NCI-H128 (cell line): Measurements from ENCODE around the gene COMMD4.

Source experiments
- DNase-seq: peaks from one replicate; lab custom pipeline; 2025; ENCODE audit not compliant: unreplicated experiment; lab: John Stamatoyannopoulos, UW

Gene COMMD4

GRCh38 chr15:75355369-75355768 is 19.5 kb downstream of the COMMD4 start:
- DNase-seq: no peak

DNA sequence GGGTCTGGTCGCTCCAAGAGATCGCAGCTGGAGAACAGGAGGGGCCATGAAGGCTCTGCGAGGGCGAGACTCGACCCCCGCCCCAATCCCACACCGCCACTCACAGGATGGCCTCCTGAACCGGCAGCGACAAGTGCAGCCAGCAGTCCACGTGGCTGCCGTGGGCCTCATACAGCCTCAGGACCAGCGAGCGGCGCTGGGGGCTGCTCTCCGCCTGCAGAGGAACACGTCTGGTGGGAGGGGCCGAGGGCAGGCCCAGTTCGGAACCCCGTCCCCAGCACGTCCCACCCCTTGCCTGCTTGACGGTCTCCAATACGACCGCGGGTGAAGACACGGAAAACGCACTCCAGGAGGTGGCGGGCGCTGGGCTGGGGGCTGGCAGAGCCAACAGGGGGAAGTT is 20.1 kb downstream of the COMMD4 start:
- no peak for DNase-seq

GRCh38 chr15:75356517-75356916 is 20.7 kb downstream of the COMMD4 start:
- DNase-seq: no peak

DNA sequence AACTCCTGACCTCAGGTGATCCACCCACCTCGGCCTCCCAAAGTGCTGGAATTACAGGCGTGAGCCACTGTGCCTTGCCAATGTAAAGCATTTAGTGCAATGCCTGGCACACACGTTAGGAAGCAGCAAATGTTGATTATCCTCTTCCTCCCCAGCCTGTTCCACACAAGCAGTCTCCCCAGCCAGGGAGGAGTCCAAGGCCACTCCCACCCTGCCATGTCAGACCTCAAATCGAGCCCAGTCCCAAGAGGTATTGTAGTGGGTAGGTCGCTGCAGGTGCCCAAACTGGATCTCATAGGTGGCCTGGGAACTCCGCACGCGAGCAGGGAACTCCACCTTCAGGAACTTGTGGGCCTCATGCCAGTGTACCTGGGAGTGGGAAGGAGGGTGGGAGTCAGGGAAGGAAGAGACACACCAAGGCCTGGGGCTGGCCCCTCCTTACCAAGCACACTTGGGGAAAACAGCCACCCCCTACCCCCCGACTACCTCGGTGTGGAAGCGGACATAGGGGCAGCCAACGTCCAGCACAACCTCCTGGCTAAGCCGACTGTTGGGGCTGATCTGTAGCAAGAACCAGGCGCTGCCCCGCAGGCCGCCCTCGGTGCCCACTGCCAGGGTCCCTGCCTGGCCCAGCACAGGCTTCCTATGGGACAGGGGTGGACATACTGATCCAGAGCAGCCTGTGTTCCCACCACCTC is 22.3 kb downstream of the COMMD4 start:
- DNase-seq: no peak

- DNase-seq: no peak
Measured at GRCh38 chr15:75358771-75359536, 23.1 kb downstream of the COMMD4 start.

- no peak for DNase-seq
Measured at GRCh38 chr15:75359537-75360250, 23.8 kb downstream of the COMMD4 start.

GRCh38 chr15:75360391-75360790 is 24.5 kb downstream of the COMMD4 start:
- no peak for DNase-seq

DNA sequence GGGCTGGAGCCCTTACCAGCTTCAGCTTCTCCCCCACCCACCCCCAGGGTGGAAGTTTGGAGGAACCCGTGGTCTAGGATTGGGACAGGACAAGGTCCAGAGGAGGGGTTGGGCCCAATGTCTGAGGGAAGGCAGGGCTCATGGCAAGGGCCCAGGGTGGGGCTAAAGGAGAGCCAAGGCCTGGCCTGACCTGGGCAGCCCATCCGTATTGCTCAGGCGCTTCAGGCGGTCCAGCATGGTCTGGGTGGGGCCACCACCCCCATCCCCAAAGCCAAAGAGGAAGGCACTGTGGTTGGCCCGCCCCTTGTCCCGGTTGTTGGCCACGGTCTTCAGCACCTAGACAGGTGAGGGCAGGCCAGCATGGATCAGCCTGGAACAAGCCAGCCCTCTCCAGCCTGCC is 25.0 kb downstream of the COMMD4 start:
- DNase-seq: no peak

DNA sequence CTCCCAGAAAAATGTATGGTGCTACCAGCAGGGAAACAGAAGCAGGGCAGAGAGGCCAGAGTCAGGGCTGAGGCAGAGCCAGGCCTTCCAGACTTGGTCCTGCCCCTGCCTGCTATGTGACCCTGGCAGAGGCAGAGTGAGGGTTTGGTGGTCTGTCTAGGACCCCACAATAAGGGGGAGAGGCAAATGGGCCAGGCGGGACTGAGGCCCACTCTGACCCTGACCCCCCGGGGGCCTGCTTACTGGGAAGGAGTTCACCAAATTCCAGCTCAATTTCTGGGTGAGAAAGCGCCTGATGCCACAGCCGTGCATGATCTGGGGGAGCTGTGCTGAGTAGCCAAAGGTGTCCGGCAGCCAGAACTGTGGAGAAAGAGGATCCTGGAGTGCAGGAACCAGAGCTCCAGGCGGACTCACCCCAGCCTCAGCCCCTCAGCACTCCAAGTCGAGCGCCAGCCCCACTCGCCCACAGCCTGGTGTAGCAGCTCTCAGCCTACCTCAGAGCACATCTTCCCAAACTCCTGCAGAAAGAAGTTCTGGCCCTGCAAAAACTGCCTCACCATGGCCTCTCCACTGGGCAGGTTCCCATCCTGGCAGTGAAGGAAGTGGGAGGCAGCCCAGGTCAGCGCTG is 25.6 kb downstream of the COMMD4 start:
- DNase-seq: no peak

- DNase-seq: no peak
Measured at GRCh38 chr15:75361989-75362641, 26.3 kb downstream of the COMMD4 start.

DNA sequence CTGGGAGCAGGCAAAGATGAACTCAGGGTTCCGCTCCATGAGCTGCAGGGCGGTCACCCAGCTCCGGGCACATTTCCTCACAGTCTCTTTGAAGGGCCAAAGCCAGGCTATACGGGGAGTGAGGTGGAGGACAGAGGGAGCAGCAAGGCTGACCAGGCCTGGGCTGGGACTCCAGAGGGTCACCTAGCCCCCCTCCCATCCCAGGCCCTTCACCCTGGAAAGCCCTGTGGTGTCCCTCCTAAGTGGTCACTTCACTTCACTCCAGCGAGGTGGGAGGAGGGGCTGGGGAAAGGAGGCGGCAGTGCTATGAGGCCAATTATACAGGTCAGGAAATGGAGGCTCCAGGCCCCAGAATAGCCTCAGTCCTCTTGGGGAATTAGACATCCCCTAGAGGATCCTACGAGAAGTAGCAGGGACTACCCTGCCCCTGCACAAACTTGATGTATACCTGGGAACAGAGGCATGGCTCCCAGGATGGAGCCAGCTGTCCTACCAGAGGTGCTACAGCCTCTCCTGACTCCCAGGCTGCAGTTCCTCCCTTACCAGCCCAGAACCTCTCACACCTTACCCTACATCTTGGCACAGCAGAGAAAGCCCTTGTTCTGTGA is 26.9 kb downstream of the COMMD4 start:
- DNase-seq: no peak

GRCh38 chr15:75363786-75364185 is 27.9 kb downstream of the COMMD4 start:
- DNase-seq: no peak

GRCh38 chr15:75364881-75365280 is 29.0 kb downstream of the COMMD4 start:
- no peak for DNase-seq

- no peak for DNase-seq
Measured at GRCh38 chr15:75366163-75366562, 30.3 kb downstream of the COMMD4 start.

- DNase-seq: no peak
Measured at GRCh38 chr15:75367006-75367405, 31.1 kb downstream of the COMMD4 start.

- DNase-seq: no peak
Measured at GRCh38 chr15:75367406-75367912, 31.6 kb downstream of the COMMD4 start.

- peak; percentile 85 for DNase-seq
Measured at GRCh38 chr15:75367913-75368688, 32.2 kb downstream of the COMMD4 start, which contains the start of gene MAN2C1. TSS of gene MAN2C1 (minus strand) at chr15:75368607. CDS start at chr15:75368583, 24 bp downstream.

DNA sequence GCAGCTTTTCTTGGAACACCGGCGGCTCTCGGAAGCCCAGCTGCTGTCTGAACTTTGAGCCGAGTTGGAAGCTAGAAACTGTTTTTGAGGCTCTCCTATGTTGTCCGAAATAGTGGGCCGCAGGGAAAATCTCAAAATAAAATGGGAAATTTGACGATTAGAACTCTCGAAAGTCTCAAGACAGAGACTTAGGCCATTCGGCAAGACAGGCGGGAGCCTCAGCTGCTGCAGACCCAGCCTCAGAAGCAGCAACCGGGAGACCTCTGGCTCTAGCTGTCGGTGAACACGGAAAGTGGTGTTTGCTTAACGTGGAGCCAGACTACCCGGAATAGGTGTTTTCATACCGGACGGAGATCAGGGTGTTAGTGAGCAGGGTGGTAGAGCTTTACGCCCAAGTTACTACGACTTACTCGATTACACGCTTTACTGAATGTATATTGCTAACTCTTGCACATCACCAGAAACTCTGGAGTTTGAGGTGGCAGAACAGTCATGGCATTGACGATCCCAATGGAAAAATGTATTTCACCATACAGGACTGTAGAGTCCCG is 32.9 kb downstream of the COMMD4 start:
- no peak for DNase-seq

DNA sequence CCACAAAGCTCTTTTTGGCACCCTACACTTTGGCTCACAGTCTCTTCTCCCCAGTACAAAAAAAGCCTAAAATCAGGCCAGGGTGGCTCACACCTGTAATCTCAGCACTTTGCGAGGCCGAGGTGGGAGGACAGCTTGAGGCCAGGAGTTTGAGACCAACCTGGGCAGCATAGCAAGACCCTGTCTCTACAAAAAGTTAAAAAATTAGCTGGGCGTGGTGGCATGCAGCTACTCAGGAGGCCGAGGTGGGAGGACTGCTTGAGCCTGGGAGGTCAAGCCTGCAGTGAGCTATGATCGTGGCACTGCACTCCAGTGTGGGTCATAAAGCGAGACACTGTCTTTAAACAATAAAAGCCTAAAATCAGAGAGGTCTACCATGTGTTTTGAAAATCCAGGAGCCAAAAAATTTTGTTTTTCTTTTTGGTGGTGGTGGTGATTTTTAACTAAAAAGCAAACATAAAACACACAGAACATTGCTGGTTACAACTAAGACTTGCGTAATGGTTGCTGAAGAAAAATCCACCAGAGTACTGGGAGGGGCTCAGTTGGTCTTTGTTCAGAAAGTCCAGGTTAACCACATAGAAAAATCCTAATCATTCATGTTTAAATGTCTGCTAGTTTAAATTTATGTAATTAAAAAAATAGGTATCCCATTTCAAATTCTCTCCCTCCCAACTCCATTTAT is 34.2 kb downstream of the COMMD4 start:
- no peak for DNase-seq
